Activated CD8-positive, alpha-beta memory T cell treated with anti-CD3 and anti-CD28 coated beads for 24 hours (primary cell): ENCODE results near the gene IL1RAPL1.

Experiments used
- DNase-seq: peaks from one replicate; pipeline ENCODE4 v3.0.0-alpha.2; 2020

The IL1RAPL1 gene

DNA sequence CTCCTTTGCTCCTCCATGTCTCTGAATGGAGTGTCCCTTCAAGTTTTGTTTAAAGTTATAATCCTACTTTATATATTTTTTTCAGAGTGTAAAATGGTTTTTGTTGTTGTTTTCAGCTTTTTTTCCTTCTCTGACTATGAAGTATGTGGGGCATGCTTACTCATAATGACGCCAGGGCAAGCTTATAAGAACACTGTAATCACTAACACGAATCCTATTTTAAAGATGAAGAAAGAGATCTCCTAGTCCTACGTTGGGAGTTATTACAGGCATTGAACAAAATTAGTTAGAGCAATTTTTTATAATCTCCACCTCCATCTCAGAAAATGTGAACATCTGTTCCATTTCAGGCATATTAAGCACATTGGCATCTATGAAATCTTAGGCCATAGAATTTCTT is 1360.0 kb downstream of the IL1RAPL1 start:
- no peak for DNase-seq

GRCh38 chrX:29948653-29949052 is 1361.4 kb downstream of the IL1RAPL1 start:
- DNase-seq, result no peak

- no peak for DNase-seq
Observed at GRCh38 chrX:29952016-29952415, 1364.8 kb downstream of the IL1RAPL1 start.

GRCh38 chrX:29962061-29962460 is 1374.8 kb downstream of the IL1RAPL1 start:
- DNase-seq, result no peak

DNA sequence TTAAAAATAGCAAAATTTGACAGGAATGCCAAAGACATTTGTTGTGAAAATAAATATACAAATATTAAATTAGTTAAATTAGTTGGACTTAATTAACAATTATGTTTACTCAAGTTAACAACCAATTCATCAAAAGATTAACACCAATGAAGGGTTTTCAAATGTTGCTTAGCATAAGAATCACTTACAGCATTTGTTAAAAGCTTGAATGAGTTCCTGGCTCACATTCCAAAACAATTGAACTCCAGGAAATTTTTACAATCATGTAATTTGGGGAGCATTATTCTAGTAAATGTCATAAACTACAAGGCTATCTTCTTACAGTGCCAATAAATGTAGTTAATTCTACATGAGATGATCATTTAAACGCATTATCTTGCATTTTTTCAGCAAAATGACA is 1378.4 kb downstream of the IL1RAPL1 start:
- no peak for DNase-seq

GRCh38 chrX:29992083-29992482 is 1404.8 kb downstream of the IL1RAPL1 start:
- DNase-seq, result no peak

- DNase-seq, result no peak
Observed at GRCh38 chrX:30005813-30006212, 1418.6 kb downstream of the IL1RAPL1 start.
